ENCODE results near the gene NAGA. TPM values are rescaled to one million over a fixed set of nuclear protein-coding genes. Genes with fewer than 3 reads are reported as not detected.

The NAGA gene
- total RNA-seq, 1 experiment from 2014 or later: 24.3 TPM

- peaks cover 45% of the 10 kb centered on the region for H3K36me3 Mint-ChIP-seq (ENCODE audit: insufficient read depth, unreplicated experiment)
- peak; percentile 98 for DNase-seq
- no TSS peak for BruUV-seq (replicated peaks)
- H3K27ac Mint-ChIP-seq (ENCODE audit: unreplicated experiment): peak within 1 kb of the TSS; percentile 96
- CTCF ChIA-PET: interaction anchor here (0.6 to 2.5 kb wide), 8 partner anchors 11 to 685 kb away, joined by 3 to 17 read pairs (median 6); partner anchors contain the start of genes NAGA and SMDT1
- peak within 1 kb of the TSS; percentile 96 for H3K4me3 Mint-ChIP-seq (ENCODE audit: low read depth, unreplicated experiment)
- no peaks in the 10 kb centered on the region for H3K27me3 Mint-ChIP-seq (ENCODE audit: unreplicated experiment)
- H3K4me1 Mint-ChIP-seq (ENCODE audit: low read depth, unreplicated experiment): peaks cover 15% of the 10 kb centered on the region
- intact Hi-C loops (cut with micrococcal nuclease; ENCODE audit: unreplicated experiment): loop anchor here (2.0 kb wide), 1 partner anchor 346 kb away; no protein-coding TSS in a partner anchor
- no peaks in the 10 kb centered on the region for H3K9me3 Mint-ChIP-seq (ENCODE audit: low read depth, unreplicated experiment)
- TF ChIP-seq, protein P1, sequence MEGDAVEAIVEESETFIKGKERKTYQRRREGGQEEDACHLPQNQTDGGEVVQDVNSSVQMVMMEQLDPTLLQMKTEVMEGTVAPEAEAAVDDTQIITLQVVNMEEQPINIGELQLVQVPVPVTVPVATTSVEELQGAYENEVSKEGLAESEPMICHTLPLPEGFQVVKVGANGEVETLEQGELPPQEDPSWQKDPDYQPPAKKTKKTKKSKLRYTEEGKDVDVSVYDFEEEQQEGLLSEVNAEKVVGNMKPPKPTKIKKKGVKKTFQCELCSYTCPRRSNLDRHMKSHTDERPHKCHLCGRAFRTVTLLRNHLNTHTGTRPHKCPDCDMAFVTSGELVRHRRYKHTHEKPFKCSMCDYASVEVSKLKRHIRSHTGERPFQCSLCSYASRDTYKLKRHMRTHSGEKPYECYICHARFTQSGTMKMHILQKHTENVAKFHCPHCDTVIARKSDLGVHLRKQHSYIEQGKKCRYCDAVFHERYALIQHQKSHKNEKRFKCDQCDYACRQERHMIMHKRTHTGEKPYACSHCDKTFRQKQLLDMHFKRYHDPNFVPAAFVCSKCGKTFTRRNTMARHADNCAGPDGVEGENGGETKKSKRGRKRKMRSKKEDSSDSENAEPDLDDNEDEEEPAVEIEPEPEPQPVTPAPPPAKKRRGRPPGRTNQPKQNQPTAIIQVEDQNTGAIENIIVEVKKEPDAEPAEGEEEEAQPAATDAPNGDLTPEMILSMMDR (IDR thresholded peaks at IDR 0.05; ENCODE audit: unreplicated experiment): peak; percentile 74
These were observed 20.2 kb upstream of the NAGA start, which contains the start of gene NDUFA6 for GRCh38 chr22:42090596-42091454. TSS of gene NDUFA6 (minus strand) at chr22:42090772. CDS start at chr22:42090744, 28 bp downstream.

DNA sequence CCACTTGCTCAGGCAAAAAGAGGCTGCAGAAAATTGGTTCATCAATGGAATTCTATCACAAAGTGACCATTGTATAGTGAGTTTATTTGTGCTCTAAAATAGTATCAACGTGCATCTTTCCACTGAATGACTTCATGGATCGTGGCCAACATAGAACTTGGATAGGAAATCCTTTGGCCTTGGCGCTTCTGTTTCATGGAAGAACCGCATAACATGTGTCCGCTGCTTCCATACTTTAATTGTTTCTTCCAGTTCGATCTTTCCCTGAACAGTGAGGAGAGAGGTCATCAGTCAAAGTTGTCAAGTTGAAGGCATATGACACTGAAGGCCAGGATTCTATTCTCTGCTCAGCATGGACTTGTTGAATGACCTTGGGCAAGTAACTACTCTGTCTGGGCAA, 15.4 kb upstream of the NAGA start:
- TF ChIP-seq, protein P1 (IDR thresholded peaks at IDR 0.05; ENCODE audit: unreplicated experiment): no peak
- CTCF ChIA-PET: no interaction called here
- H3K36me3 Mint-ChIP-seq (ENCODE audit: insufficient read depth, unreplicated experiment): peaks cover 47% of the 10 kb centered on the region
- no peaks in the 10 kb centered on the region for H3K27me3 Mint-ChIP-seq (ENCODE audit: unreplicated experiment)
- no peak for DNase-seq
- no peak overlapping the region for H3K27ac Mint-ChIP-seq (ENCODE audit: unreplicated experiment)
- no peaks in the 10 kb centered on the region for H3K9me3 Mint-ChIP-seq (ENCODE audit: low read depth, unreplicated experiment)
- intact Hi-C loops (cut with micrococcal nuclease; ENCODE audit: unreplicated experiment): no loop called here
- BruUV-seq (replicated peaks): no TSS peak
- no peak overlapping the region for H3K4me3 Mint-ChIP-seq (ENCODE audit: low read depth, unreplicated experiment)
- H3K4me1 Mint-ChIP-seq (ENCODE audit: low read depth, unreplicated experiment): peaks cover 15% of the 10 kb centered on the region

DNA sequence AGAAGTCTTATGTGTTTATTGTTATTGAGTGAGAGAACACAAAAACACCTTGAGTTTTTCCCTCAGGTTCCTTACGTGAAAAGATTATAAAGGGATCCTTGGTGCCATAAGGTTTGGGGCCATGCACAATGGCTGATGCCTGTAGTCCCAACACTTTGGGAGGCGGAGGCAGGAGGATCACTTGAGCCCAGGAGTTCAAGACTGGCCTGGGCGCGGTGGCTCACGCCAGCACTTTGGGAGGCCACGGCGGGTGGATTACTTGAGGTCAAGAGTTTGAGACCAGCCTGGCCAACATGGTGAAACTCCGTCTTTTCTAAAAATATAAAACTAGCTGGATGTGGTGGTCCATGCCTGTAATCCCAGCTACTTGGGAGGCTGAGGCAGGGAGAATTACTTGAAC, 14.3 kb upstream of the NAGA start:
- Mint-ChIP-seq H3K9me3 (ENCODE audit: low read depth, unreplicated experiment) (no peaks in the 10 kb centered on the region), H3K36me3 (ENCODE audit: insufficient read depth, unreplicated experiment) (peaks cover 44% of the 10 kb centered on the region), H3K4me1 (ENCODE audit: low read depth, unreplicated experiment) (peaks cover 12% of the 10 kb centered on the region), H3K27ac (ENCODE audit: unreplicated experiment) (no peak overlapping the region), H3K27me3 (ENCODE audit: unreplicated experiment) (no peaks in the 10 kb centered on the region), H3K4me3 (ENCODE audit: low read depth, unreplicated experiment) (no peak overlapping the region)
- intact Hi-C loops (cut with micrococcal nuclease; ENCODE audit: unreplicated experiment): no loop called here
- TF ChIP-seq, protein P1 (IDR thresholded peaks at IDR 0.05; ENCODE audit: unreplicated experiment): no peak
- no peak for DNase-seq
- no TSS peak for BruUV-seq (replicated peaks)
- CTCF ChIA-PET: no interaction called here

GRCh38 chr22:42083119-42083518, 12.5 kb upstream of the NAGA start:
- BruUV-seq (replicated peaks): no TSS peak
- Mint-ChIP-seq H3K4me3 (ENCODE audit: low read depth, unreplicated experiment) (no peak overlapping the region), H3K27me3 (ENCODE audit: unreplicated experiment) (no peaks in the 10 kb centered on the region), H3K4me1 (ENCODE audit: low read depth, unreplicated experiment) (no peaks in the 10 kb centered on the region), H3K36me3 (ENCODE audit: insufficient read depth, unreplicated experiment) (peaks cover 40% of the 10 kb centered on the region), H3K9me3 (ENCODE audit: low read depth, unreplicated experiment) (no peaks in the 10 kb centered on the region), H3K27ac (ENCODE audit: unreplicated experiment) (no peak overlapping the region)
- DNase-seq: no peak
- TF ChIP-seq, protein P1 (IDR thresholded peaks at IDR 0.05; ENCODE audit: unreplicated experiment): no peak
- CTCF ChIA-PET: interaction anchor here (0.6 kb wide), 1 partner anchor 121 kb away, joined by 4 read pairs; no protein-coding TSS in a partner anchor
- intact Hi-C loops (cut with micrococcal nuclease; ENCODE audit: unreplicated experiment): no loop called here

Measured in Calu3 (cell line).